GM12864 (cell line): ENCODE measurements around the gene ISY1.

ENCODE experiments used
- DNase-seq: peaks from one replicate; pipeline ENCODE4 v3.0.0-alpha.2; 2011; ENCODE audit warnings: low read depth
- H3K4me3 ChIP-seq: 2 replicates; pipeline ENCODE4 v1.5.1; 2011; ENCODE audit warnings: mild to moderate bottlenecking, low read depth, low read length, control low read depth
- TF ChIP-seq, protein P1 (sequence below): IDR thresholded peaks from 2 replicates; pipeline ENCODE4 v1.5.1; 2011; ENCODE audit warnings: low read depth, mild to moderate bottlenecking, moderate library complexity, low read length, control low read depth, inconsistent platforms; ENCODE audit errors: missing control alignments

The ISY1 gene

DNA sequence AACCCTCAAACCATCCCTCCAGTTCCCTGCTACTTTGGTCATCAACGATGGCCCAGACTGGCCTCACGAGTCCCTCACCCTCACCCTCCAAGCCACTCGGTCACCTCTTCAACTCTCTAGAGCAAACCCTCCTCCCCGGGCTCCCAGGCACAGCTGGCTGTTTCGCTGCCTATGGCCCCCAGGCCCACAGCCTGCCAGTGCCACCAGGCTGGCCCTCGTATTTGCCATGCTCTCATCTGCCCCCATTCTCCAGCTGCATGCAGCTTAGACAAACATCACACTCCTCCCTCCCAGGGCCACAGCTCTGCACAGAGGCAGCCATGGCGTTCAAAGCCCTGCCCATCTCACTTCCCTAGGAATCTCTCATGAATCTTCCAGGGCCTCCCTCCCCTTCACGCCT is 53.1 kb downstream of the ISY1 start:
- no peak overlapping the region for H3K4me3 ChIP-seq
- DNase-seq, result no peak
- TF ChIP-seq, protein P1, sequence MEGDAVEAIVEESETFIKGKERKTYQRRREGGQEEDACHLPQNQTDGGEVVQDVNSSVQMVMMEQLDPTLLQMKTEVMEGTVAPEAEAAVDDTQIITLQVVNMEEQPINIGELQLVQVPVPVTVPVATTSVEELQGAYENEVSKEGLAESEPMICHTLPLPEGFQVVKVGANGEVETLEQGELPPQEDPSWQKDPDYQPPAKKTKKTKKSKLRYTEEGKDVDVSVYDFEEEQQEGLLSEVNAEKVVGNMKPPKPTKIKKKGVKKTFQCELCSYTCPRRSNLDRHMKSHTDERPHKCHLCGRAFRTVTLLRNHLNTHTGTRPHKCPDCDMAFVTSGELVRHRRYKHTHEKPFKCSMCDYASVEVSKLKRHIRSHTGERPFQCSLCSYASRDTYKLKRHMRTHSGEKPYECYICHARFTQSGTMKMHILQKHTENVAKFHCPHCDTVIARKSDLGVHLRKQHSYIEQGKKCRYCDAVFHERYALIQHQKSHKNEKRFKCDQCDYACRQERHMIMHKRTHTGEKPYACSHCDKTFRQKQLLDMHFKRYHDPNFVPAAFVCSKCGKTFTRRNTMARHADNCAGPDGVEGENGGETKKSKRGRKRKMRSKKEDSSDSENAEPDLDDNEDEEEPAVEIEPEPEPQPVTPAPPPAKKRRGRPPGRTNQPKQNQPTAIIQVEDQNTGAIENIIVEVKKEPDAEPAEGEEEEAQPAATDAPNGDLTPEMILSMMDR, result no peak

DNA sequence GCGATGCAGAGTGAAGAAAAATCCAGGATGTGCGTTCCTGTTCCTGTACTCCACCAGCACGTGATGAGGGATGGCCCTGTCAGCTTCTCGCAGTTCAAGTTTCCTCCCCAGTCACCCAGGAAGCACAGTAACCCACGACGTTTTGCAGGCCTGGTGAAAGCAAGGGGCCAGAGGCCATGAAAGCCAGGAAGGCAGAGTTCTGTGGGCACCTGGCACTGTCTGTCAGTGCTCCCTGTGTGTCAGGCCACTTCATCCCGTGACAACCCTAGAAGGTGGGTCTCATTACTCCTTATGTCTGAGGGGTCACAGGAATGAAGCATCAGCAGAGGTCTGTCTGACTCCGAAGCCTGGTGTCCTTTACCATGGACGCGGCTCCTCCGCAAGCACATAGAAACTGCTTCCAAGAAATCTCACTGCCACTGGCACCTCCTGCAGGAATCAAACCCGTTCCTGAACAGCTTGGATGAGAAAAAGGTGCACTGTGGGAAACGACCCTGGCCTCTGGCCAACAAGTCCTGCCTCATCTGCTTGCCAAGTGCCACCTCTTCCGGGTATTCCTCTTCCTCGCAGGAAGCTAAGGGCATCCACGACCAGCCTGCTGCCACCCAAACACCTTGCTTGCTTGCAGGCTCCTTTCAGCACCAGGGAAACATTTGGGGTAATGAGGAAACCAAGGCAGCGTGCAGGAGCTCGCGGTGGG is 53.8 kb downstream of the ISY1 start:
- TF ChIP-seq, protein P1, result no peak
- no peak for DNase-seq

DNA sequence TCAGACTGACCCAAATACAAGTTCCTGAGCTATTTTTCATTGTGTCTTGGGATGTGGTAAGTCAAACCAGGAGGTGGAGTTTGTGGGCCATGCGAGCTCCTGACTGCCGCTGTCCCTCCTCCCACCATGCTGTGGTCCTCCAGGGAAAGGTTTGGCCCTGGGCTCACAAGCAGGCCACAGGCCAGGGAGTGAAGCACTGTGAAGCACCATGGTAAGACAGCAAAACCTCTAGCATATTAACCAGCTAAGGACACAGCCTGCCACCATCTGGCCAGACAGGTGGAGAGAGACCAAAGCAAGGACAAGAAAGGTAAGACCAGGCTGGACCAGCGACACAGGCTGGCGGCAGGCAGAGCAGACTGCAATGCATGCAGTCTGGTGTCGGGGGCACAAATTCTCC is 54.5 kb downstream of the ISY1 start:
- TF ChIP-seq, protein P1, result no peak

More for the DNA sequence above, 53.8 kb downstream of the ISY1 start:
- H3K4me3 ChIP-seq, result no peak overlapping the region

DNA sequence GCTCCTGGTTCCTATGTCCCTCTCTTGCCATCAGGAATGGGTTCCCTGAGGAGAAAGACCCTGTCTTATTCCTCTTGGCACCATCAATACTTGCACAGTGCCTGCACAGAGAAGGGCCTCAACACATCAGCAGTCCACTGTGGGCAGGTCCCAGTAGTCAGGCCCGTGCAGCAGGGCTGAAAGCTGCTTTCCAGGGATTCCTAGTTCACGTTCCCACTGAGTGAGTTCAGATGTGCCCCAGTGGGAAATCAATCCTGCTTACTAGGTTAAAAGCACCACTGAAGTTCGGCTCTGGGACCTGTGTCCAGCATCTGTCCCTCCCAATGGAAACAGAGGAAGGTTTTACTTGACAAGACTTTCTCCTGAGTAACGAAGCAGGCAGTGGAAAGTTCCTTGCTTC is 55.0 kb downstream of the ISY1 start:
- TF ChIP-seq, protein P1, result no peak
- H3K4me3 ChIP-seq, result no peak overlapping the region
- DNase-seq, result no peak

More for the DNA sequence above, 54.5 kb downstream of the ISY1 start:
- H3K4me3 ChIP-seq, result no peak overlapping the region
- no peak for DNase-seq

DNA sequence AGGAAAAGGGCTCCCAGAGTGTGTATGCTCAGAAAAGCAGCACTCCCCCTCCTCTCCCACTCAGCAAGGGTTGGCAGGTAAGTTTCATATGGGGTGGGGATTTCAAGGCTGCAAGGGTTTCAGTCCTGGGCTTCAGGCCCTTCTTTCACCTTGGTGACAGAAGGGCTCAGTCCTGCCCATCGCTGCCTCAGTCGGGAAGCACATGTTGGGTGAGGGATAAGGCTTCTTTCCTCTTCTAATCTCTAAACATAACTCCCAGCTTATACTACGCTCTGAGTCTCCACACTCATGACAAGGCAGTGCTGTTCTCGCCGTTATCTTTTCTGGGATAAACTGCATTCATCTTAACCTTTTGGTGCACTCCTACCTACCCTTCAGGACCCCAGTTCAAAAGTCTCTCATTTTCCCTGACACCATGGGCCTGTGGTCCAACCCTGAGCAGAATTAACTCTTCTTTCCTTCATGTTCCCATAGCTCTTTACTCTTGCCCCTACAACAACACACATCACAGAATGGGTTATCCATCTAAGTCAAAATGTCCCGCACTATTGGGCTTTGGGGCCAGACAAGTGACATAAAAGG is 56.3 kb downstream of the ISY1 start:
- TF ChIP-seq, protein P1, result no peak
- no peak for DNase-seq
- no peak overlapping the region for H3K4me3 ChIP-seq

DNA sequence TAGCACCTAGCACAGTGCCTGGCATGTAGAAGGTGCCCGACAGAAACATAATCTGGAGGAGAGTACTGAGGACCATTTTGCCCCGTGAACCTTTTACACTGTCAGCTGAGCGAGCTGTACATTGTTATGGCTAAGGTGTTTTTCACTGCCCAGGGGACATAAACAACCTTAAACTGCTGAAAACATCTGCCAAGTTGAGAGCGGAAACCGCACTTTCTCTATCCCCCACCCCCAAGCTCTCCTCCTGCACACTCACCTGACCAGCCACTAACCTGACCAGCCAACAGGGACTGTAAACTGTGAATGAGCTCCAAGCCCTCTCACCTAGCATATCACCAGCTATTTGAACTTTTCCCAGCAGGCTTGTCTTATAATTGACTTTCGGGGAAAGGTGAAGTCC is 56.8 kb downstream of the ISY1 start:
- H3K4me3 ChIP-seq, result no peak overlapping the region
- TF ChIP-seq, protein P1, result no peak
- DNase-seq, result no peak

- H3K4me3 ChIP-seq, result no peak overlapping the region
- TF ChIP-seq, protein P1, result no peak
- DNase-seq, result no peak
Measured at GRCh38 chr3:129103296-129103695, 57.6 kb downstream of the ISY1 start.
